Measurements from ENCODE around the gene TPSAB1.

The TPSAB1 gene

GRCh38 chr16:1209081-1209480 is 31.4 kb upstream of the TPSAB1 start:
- TF ChIP-seq, protein P1, sequence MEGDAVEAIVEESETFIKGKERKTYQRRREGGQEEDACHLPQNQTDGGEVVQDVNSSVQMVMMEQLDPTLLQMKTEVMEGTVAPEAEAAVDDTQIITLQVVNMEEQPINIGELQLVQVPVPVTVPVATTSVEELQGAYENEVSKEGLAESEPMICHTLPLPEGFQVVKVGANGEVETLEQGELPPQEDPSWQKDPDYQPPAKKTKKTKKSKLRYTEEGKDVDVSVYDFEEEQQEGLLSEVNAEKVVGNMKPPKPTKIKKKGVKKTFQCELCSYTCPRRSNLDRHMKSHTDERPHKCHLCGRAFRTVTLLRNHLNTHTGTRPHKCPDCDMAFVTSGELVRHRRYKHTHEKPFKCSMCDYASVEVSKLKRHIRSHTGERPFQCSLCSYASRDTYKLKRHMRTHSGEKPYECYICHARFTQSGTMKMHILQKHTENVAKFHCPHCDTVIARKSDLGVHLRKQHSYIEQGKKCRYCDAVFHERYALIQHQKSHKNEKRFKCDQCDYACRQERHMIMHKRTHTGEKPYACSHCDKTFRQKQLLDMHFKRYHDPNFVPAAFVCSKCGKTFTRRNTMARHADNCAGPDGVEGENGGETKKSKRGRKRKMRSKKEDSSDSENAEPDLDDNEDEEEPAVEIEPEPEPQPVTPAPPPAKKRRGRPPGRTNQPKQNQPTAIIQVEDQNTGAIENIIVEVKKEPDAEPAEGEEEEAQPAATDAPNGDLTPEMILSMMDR (IDR thresholded peaks at IDR 0.05; ENCODE audit: borderline replicate concordance, control extremely low read depth, extremely low read depth, insufficient read depth, missing control alignments) = no peak
- in situ Hi-C loops (cut with MboI; ENCODE audit: low sequenced_read_pairs, unreplicated experiment) = loop anchor here (25.0 kb wide), 1 partner anchor 103 kb away; the partner anchor contains the start of gene UBE2I
- DNase-seq (ENCODE audit: low spot score) = no peak

GRCh38 chr16:1210461-1210860 is 30.0 kb upstream of the TPSAB1 start:
- no peak for DNase-seq (ENCODE audit: low spot score)
- TF ChIP-seq, protein P1 (IDR thresholded peaks at IDR 0.05; ENCODE audit: borderline replicate concordance, control extremely low read depth, extremely low read depth, insufficient read depth, missing control alignments) = no peak
- in situ Hi-C loops (cut with MboI; ENCODE audit: low sequenced_read_pairs, unreplicated experiment) = loop anchor here (25.0 kb wide), 1 partner anchor 102 kb away; the partner anchor contains the start of gene UBE2I

GRCh38 chr16:1211451-1212268 is 28.8 kb upstream of the TPSAB1 start:
- in situ Hi-C loops (cut with MboI; ENCODE audit: low sequenced_read_pairs, unreplicated experiment) = loop anchor here (25.0 kb wide), 1 partner anchor 101 kb away; the partner anchor contains the start of gene UBE2I
- TF ChIP-seq, protein P1 (IDR thresholded peaks at IDR 0.05; ENCODE audit: borderline replicate concordance, control extremely low read depth, extremely low read depth, insufficient read depth, missing control alignments) = no peak
- no peak for DNase-seq (ENCODE audit: low spot score)

- DNase-seq (ENCODE audit: low spot score) = no peak
- TF ChIP-seq, protein P1 (IDR thresholded peaks at IDR 0.05; ENCODE audit: borderline replicate concordance, control extremely low read depth, extremely low read depth, insufficient read depth, missing control alignments) = no peak
- in situ Hi-C loops (cut with MboI; ENCODE audit: low sequenced_read_pairs, unreplicated experiment) = loop anchor here (25.0 kb wide), 1 partner anchor 100 kb away; the partner anchor contains the start of gene UBE2I
Observed at GRCh38 chr16:1212616-1213194, 27.8 kb upstream of the TPSAB1 start.

DNA sequence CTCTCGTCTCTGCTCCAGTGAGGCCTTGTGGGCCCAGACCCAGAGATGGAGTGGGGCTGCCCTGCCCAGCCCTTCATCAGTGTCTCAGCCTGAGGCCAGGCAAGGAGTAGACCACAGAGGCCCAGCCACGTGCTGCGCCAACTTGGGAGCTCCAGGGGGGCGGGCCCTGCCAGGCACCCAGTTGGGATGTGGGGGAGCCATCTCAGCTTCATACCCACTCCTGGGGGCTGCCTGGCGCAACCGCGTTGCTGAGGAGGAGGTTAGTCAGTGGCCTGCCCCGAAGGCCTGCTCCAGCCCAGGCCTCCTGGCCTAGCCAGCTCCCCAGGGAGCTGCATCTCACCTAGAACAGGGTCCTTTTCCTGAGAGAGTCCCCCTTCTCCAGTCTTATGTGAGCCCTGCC is 27.3 kb upstream of the TPSAB1 start:
- TF ChIP-seq, protein P1 (IDR thresholded peaks at IDR 0.05; ENCODE audit: borderline replicate concordance, control extremely low read depth, extremely low read depth, insufficient read depth, missing control alignments) = no peak
- in situ Hi-C loops (cut with MboI; ENCODE audit: low sequenced_read_pairs, unreplicated experiment) = loop anchor here (25.0 kb wide), 1 partner anchor 99 kb away; the partner anchor contains the start of gene UBE2I
- DNase-seq (ENCODE audit: low spot score) = no peak

- TF ChIP-seq, protein P1 (IDR thresholded peaks at IDR 0.05; ENCODE audit: borderline replicate concordance, control extremely low read depth, extremely low read depth, insufficient read depth, missing control alignments) = no peak
- in situ Hi-C loops (cut with MboI; ENCODE audit: low sequenced_read_pairs, unreplicated experiment) = loop anchor here (25.0 kb wide), 1 partner anchor 98 kb away; the partner anchor contains the start of gene UBE2I
- DNase-seq (ENCODE audit: low spot score) = no peak
Observed at GRCh38 chr16:1213796-1214372, 26.6 kb upstream of the TPSAB1 start.

Data from GM13976 (cell line).